Mesendoderm (in vitro differentiated cells): ENCODE measurements around the gene SSH2. TPM values are rescaled to one million over a fixed set of nuclear protein-coding genes. Genes with fewer than 3 reads are reported as not detected.

ENCODE experiments used
- DNase-seq: peaks from one replicate; pipeline ENCODE4 v3.0.0; 2013
- H2AK5ac ChIP-seq: 2 replicates; pipeline ENCODE4 v1.6.1; 2013; ENCODE audit warnings: low read length, inconsistent platforms
- H2BK120ac ChIP-seq: 2 replicates; pipeline ENCODE4 v1.6.1; 2013; ENCODE audit warnings: low read depth, mild to moderate bottlenecking, low read length, moderate library complexity, mixed read lengths
- H2BK15ac ChIP-seq: replicated peaks from 2 replicates; pipeline ENCODE4 v1.6.1; 2013; ENCODE audit warnings: low read depth, mild to moderate bottlenecking, moderate library complexity
- H2BK5ac ChIP-seq: 2 replicates; pipeline ENCODE4 v1.6.1; 2013; ENCODE audit warnings: low read length, inconsistent platforms
- H3K18ac ChIP-seq: 2 replicates; pipeline ENCODE4 v1.6.1; 2013; ENCODE audit warnings: mild to moderate bottlenecking, low read length, mixed read lengths
- H3K23ac ChIP-seq: one replicate; pipeline ENCODE4 v1.6.1; 2013; ENCODE audit warnings: low read length
- H3K27ac ChIP-seq: 2 replicates; pipeline ENCODE4 v1.5.1; 2013; ENCODE audit warnings: low read depth, mild to moderate bottlenecking, inconsistent platforms, low read length, moderate library complexity
- H3K27me3 ChIP-seq: 2 replicates; pipeline ENCODE4 v1.6.1; 2013; ENCODE audit warnings: low read length, control low read depth, mild to moderate bottlenecking, inconsistent platforms; ENCODE audit not compliant: insufficient read depth, poor library complexity
- H3K36me3 ChIP-seq: 2 replicates; pipeline ENCODE4 v1.6.1; 2013; ENCODE audit warnings: low read length, inconsistent platforms; ENCODE audit not compliant: control insufficient read depth, insufficient read depth
- H3K4ac ChIP-seq: one replicate; pipeline ENCODE4 v1.6.1; 2013; ENCODE audit warnings: low read depth, mild to moderate bottlenecking, low read length, moderate library complexity
- H3K4me1 ChIP-seq: 2 replicates; pipeline ENCODE4 v1.6.1; 2013; ENCODE audit warnings: low read depth, low read length, inconsistent platforms; ENCODE audit not compliant: control insufficient read depth
- H3K4me2 ChIP-seq: 2 replicates; pipeline ENCODE4 v1.6.1; 2013; ENCODE audit warnings: low read length
- H3K4me3 ChIP-seq: 2 replicates; pipeline ENCODE4 v1.5.1; 2013; ENCODE audit warnings: mild to moderate bottlenecking, low read length
- H3K56ac ChIP-seq: one replicate; pipeline ENCODE4 v1.6.1; 2013; ENCODE audit warnings: low read length
- H3K79me1 ChIP-seq: 2 replicates; pipeline ENCODE4 v1.6.1; 2013; ENCODE audit warnings: low read length, inconsistent platforms
- H3K79me2 ChIP-seq: 2 replicates; pipeline ENCODE4 v1.6.1; 2013; ENCODE audit warnings: mild to moderate bottlenecking, low read length; ENCODE audit not compliant: control insufficient read depth, insufficient read depth
- H3K9ac ChIP-seq: 2 replicates; pipeline ENCODE4 v1.6.1; 2013; ENCODE audit warnings: low read length, inconsistent platforms
- H4K5ac ChIP-seq: one replicate; pipeline ENCODE4 v1.6.1; 2013; ENCODE audit warnings: low read length
- H4K8ac ChIP-seq: one replicate; pipeline ENCODE4 v1.6.1; 2013; ENCODE audit warnings: low read depth, mild to moderate bottlenecking, control low read depth, low read length, moderate library complexity
- WGBS: extraction: QIAGEN DNeasy Blood & Tissue Kit; methylation state at CpG from one replicate; pipeline ENCODE4 v1.1.7; 2013; ENCODE audit warnings: low lambda C conversion rate, missing lambda C conversion rate; ENCODE audit not compliant: insufficient coverage; ENCODE audit errors: extremely low coverage; 5-methylcytosine and 5-hydroxymethylcytosine counted together
- polyA plus RNA-seq, 2 experiments: library from polyadenylated mRNA; stranded (reverse); fragments of 200-250 nt; gene quantifications; one replicate each; pipeline ENCODE4 v1.2.3, GENCODE V29; 2013

SSH2 gene, protein sequence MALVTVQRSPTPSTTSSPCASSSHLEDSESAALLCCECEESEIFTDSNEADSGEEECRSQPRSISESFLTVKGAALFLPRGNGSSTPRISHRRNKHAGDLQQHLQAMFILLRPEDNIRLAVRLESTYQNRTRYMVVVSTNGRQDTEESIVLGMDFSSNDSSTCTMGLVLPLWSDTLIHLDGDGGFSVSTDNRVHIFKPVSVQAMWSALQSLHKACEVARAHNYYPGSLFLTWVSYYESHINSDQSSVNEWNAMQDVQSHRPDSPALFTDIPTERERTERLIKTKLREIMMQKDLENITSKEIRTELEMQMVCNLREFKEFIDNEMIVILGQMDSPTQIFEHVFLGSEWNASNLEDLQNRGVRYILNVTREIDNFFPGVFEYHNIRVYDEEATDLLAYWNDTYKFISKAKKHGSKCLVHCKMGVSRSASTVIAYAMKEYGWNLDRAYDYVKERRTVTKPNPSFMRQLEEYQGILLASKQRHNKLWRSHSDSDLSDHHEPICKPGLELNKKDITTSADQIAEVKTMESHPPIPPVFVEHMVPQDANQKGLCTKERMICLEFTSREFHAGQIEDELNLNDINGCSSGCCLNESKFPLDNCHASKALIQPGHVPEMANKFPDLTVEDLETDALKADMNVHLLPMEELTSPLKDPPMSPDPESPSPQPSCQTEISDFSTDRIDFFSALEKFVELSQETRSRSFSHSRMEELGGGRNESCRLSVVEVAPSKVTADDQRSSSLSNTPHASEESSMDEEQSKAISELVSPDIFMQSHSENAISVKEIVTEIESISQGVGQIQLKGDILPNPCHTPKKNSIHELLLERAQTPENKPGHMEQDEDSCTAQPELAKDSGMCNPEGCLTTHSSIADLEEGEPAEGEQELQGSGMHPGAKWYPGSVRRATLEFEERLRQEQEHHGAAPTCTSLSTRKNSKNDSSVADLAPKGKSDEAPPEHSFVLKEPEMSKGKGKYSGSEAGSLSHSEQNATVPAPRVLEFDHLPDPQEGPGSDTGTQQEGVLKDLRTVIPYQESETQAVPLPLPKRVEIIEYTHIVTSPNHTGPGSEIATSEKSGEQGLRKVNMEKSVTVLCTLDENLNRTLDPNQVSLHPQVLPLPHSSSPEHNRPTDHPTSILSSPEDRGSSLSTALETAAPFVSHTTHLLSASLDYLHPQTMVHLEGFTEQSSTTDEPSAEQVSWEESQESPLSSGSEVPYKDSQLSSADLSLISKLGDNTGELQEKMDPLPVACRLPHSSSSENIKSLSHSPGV (N-terminal part only)
- 9.4 TPM for polyA plus RNA-seq (2013, experiment 1 of 2)
- 10.9 TPM for polyA plus RNA-seq (2013, experiment 2 of 2)

DNA sequence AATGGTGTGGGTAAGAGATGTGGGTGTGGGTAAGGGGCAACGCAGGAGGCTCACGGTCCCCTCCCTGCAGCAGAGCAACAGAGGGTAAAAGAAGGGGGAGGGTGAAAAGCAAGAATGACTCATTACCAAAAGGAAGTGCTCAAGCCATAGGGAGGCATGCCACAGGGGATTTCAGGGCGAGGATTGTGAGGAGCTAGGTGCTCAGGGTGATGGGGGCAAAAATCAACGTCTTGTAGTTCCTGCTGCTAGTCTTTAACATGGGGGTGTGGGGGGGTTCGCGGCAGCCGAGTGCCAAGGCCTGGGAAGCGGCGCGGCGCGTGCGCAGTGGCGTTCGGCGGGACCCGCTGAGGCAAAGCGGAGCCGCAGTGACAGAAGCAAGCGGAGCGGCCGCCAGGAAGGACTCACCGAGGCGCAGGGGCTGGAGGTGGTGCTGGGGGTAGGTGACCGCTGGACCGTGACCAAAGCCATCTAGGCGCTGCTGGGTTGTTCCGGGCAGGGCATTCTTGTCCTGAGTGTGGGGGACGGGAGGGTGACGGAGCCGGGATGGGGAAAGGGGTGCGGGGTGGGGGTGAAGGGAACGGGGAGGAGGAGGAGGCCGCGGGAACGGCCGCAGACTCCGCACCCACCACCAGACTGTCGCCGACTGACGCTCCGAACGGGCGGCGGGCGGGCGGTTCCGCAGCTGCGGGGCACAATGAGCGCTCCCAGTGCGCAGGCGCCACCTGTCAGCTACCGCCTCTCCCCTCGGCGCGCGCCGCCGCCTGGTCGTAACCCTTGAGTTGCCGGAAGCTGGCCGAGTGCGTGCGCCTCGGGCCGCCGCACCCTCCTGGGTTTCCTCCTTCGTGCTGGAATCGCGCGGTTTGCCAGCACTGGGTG, at the start of gene SSH2:
Gene SSH2, minus strand, starts transcription at position 696 of the 876 bp plus-strand sequence. Its CDS starts 228 bp downstream, at position 468.
- Histone ChIP-seq H3K23ac (no peak within 1 kb of the TSS), H3K9ac (peak within 1 kb of the TSS; percentile 74), H3K27me3 (no peaks in the 10 kb centered on the region), H2BK15ac (no peak within 1 kb of the TSS), H4K8ac (no peak within 1 kb of the TSS), H3K4me2 (peak within 1 kb of the TSS; percentile 53), H3K27ac (peak within 1 kb of the TSS; percentile 74), H3K36me3 (no peaks in the 10 kb centered on the region), H3K4ac (no peak within 1 kb of the TSS), H3K18ac (peak within 1 kb of the TSS; percentile 72), H3K4me1 (peaks cover 2% of the 10 kb centered on the region), H3K4me3 (peak within 1 kb of the TSS; percentile 58), H3K56ac (peak within 1 kb of the TSS; percentile 92), H3K79me2 (peaks cover 16% of the 10 kb centered on the region), H2BK5ac (peak within 1 kb of the TSS; percentile 26), H4K5ac (no peak within 1 kb of the TSS), H2BK120ac (no peak within 1 kb of the TSS), H2AK5ac (no peak within 1 kb of the TSS), H3K79me1 (peaks cover 4% of the 10 kb centered on the region)
- peak; percentile 93 for DNase-seq
- WGBS = no CpG with 5 or more reads among the region's 71 CpGs

DNA sequence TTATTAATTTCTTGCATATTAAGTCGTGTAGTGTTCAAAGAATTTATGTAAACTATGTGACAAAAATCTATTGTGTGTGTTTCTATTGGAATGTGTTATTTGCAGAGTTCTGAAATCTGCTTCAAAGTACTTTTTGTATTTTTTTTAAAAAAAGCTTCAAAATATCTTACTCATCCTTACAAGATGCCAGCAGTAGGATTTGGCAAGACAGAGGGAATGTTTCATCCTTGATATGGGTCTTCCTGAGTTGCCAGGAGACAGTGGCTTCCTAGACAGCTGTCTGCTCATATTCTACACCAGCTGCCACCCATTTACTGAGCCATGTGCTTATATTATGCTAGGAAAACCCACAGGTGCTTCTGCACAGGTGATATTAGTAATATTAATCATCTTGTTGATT, 47.8 kb upstream of the SSH2 start:
- Histone ChIP-seq H3K4me1 (no peaks in the 10 kb centered on the region), H2BK5ac (no peak overlapping the region), H3K4me3 (no peak overlapping the region), H3K27me3 (no peaks in the 10 kb centered on the region), H3K56ac (no peak overlapping the region), H3K27ac (no peak overlapping the region), H2BK120ac (no peak overlapping the region), H2BK15ac (no peak overlapping the region), H3K36me3 (no peaks in the 10 kb centered on the region), H2AK5ac (no peak overlapping the region), H3K23ac (no peak overlapping the region), H3K9ac (no peak overlapping the region), H3K79me2 (no peaks in the 10 kb centered on the region), H3K4me2 (no peak overlapping the region), H4K5ac (no peak overlapping the region), H4K8ac (no peak overlapping the region), H3K18ac (no peak overlapping the region), H3K4ac (no peak overlapping the region), H3K79me1 (no peaks in the 10 kb centered on the region)
- WGBS = no CpG with 5 or more reads among the region's 1 CpG
- DNase-seq = no peak

DNA sequence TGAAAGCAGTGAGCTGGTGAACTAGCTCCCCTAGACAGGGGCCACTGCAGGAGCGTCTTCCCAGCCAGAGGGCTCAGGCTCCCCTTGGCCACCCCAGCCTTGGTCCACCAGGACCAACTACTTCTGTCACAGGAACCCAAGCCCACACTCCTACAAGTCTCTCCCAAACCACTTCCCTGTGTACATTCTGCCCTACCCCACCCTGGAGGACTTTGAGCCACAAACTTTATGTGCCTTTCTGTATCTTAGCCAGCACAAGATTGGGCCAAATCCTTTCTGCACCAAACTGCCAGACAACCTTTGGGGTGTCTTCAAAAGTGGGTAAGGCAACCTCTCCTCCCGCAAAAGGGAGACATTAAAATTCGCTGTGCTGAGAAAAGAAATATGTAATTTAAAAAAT, 43.0 kb upstream of the SSH2 start:
- no peak overlapping the region for H3K4ac ChIP-seq
- H3K27ac ChIP-seq = no peak overlapping the region
- H3K79me2 ChIP-seq = no peaks in the 10 kb centered on the region
- H3K56ac ChIP-seq = no peak overlapping the region
- no peak overlapping the region for H2BK5ac ChIP-seq
- no peaks in the 10 kb centered on the region for H3K36me3 ChIP-seq
- no peak overlapping the region for H3K9ac ChIP-seq
- no peaks in the 10 kb centered on the region for H3K79me1 ChIP-seq
- no peaks in the 10 kb centered on the region for H3K27me3 ChIP-seq
- no peak overlapping the region for H3K4me3 ChIP-seq
- H4K5ac ChIP-seq = no peak overlapping the region
- H3K23ac ChIP-seq = no peak overlapping the region
- no peak overlapping the region for H3K4me2 ChIP-seq
- no CpG with 5 or more reads among the region's 3 CpGs for WGBS
- DNase-seq = no peak
- H3K4me1 ChIP-seq = no peaks in the 10 kb centered on the region
- H2BK120ac ChIP-seq = no peak overlapping the region
- H2BK15ac ChIP-seq = no peak overlapping the region
- H4K8ac ChIP-seq = no peak overlapping the region
- H3K18ac ChIP-seq = no peak overlapping the region
- no peak overlapping the region for H2AK5ac ChIP-seq

DNA sequence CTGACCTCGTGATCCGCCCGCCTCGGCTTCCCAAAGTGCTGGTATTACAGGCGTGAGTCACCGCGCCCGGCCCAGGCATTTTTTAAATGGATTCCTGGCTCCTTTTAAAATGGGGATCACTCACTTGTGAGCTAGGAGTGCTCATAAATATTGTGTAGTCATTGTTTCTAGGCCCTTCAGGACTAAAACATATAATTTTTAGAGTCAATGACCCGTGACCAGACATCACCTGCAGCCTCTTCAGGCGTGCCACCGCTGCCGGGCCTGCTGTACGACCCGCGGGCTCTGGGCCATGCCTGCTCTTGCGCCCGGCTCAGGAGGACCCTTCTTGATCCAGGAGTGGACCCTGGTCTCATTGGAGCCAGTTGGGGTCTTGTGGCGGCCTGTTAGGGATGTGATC, 42.2 kb upstream of the SSH2 start:
- DNase-seq = no peak
- no CpG with 5 or more reads among the region's 18 CpGs for WGBS

DNA sequence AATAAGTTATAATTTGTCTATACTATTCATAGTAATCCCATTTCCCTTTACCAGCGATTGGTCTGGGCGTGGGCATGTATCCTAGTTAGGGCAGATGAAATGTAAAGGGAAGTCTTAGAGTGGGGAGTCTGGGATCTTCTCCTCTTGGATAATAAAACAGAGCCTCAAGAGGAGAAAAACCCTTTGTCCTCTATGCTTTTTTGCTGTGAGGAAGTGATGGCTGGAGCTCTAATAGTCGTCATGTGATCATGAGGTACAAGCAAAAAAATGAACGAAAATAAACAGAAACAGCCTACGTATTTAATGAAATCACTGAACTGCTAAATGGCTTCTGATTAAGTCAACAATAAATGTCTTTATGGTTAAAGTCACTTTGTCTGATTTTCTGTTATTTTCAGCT, 38.2 kb upstream of the SSH2 start:
- H3K9ac ChIP-seq = no peak overlapping the region
- no peak overlapping the region for H3K4me3 ChIP-seq
- H2BK15ac ChIP-seq = no peak overlapping the region
- no peak overlapping the region for H3K4ac ChIP-seq
- H3K36me3 ChIP-seq = no peaks in the 10 kb centered on the region
- no peak overlapping the region for H2BK5ac ChIP-seq
- H3K4me2 ChIP-seq = no peak overlapping the region
- no peak overlapping the region for H4K5ac ChIP-seq
- no peak overlapping the region for H2AK5ac ChIP-seq
- H3K23ac ChIP-seq = no peak overlapping the region
- H3K79me2 ChIP-seq = no peaks in the 10 kb centered on the region
- no peak overlapping the region for H3K18ac ChIP-seq
- H3K4me1 ChIP-seq = no peaks in the 10 kb centered on the region
- no peak overlapping the region for H3K27ac ChIP-seq
- no peak overlapping the region for H4K8ac ChIP-seq
- H3K27me3 ChIP-seq = no peaks in the 10 kb centered on the region
- no peaks in the 10 kb centered on the region for H3K79me1 ChIP-seq
- no peak overlapping the region for H2BK120ac ChIP-seq
- WGBS = no CpG with 5 or more reads among the region's 5 CpGs
- no peak overlapping the region for H3K56ac ChIP-seq
- no peak for DNase-seq

More for the DNA sequence above, 42.2 kb upstream of the SSH2 start:
- Histone ChIP-seq H3K23ac (no peak overlapping the region), H3K4me2 (no peak overlapping the region), H3K9ac (no peak overlapping the region), H2AK5ac (no peak overlapping the region), H3K4me3 (no peak overlapping the region), H2BK15ac (no peak overlapping the region), H3K27me3 (no peaks in the 10 kb centered on the region), H3K4me1 (no peaks in the 10 kb centered on the region), H3K27ac (no peak overlapping the region), H3K4ac (no peak overlapping the region), H2BK5ac (no peak overlapping the region), H4K8ac (no peak overlapping the region), H2BK120ac (no peak overlapping the region), H3K79me1 (no peaks in the 10 kb centered on the region), H3K18ac (no peak overlapping the region), H3K56ac (no peak overlapping the region), H3K79me2 (no peaks in the 10 kb centered on the region), H4K5ac (no peak overlapping the region), H3K36me3 (no peaks in the 10 kb centered on the region)
